Measurements from ENCODE around the gene HDGFL3.

GRCh38 chr15:83164771-83165404 is 42.7 kb downstream of the HDGFL3 start:
- TF ChIP-seq SMAD1 (IDR thresholded peaks at IDR 0.05; ENCODE audit: low read depth, partially characterized antibody) (no peak), USF2 (IDR thresholded peaks at IDR 0.05; ENCODE audit: borderline replicate concordance, low read depth, low read length) (no peak), CTCF (IDR thresholded peaks at IDR 0.05 in 2 of 3, conservative IDR thresholded peaks at IDR 0.05 in 1 of 3; ENCODE audit: control insufficient read depth in 2 of 3, extremely low read depth in 1 of 3, insufficient read depth in 1 of 3, low read depth in 3 of 3, low read length in 3 of 3) (no peak), ATF2 (IDR thresholded peaks at IDR 0.05; ENCODE audit: low read length) (no peak), POLR2AphosphoS5 (IDR thresholded peaks at IDR 0.05; ENCODE audit: low read length) (no peak), NFIC (IDR thresholded peaks at IDR 0.05; ENCODE audit: low read depth, low read length) (no peak), CBX3 (IDR thresholded peaks at IDR 0.05; ENCODE audit: borderline replicate concordance, low read depth) (no peak), NBN (IDR thresholded peaks at IDR 0.05) (no peak), NR2F1 (conservative IDR thresholded peaks at IDR 0.05) (no peak), BMI1 (IDR thresholded peaks at IDR 0.05; ENCODE audit: borderline replicate concordance) (no peak), CHD2 (IDR thresholded peaks at IDR 0.05; ENCODE audit: borderline replicate concordance, low read depth, low read length) (no peak), MYB (IDR thresholded peaks at IDR 0.05; ENCODE audit: borderline replicate concordance, low read depth, low read length) (no peak)
